ENCODE data around the gene HMCN1. TPM values are rescaled to one million over a fixed set of nuclear protein-coding genes. Genes with fewer than 3 reads are reported as not detected.

HMCN1 gene
- total RNA-seq, 1 experiment from 2014 or later = 0.31 TPM

GRCh38 chr1:186066411-186066810 is 332.2 kb downstream of the HMCN1 start:
- H3K79me2 ChIP-seq (ENCODE audit: low read depth) = no peaks in the 10 kb centered on the region
- H3K27ac ChIP-seq = no peak overlapping the region
- no peak overlapping the region for H2AFZ ChIP-seq
- no peak for DNase-seq
- no peaks in the 10 kb centered on the region for H3K27me3 ChIP-seq (ENCODE audit: insufficient read depth, low read depth)
- no TSS peak for BruUV-seq (replicated peaks)
- ChIA-PET CTCF (no interaction called here), POLR2A (ENCODE audit: unreplicated experiment) (no interaction called here)
- TF ChIP-seq EZH2 (IDR thresholded peaks at IDR 0.05; ENCODE audit: low read depth) (no peak), CTCF (conservative IDR thresholded peaks at IDR 0.05) (no peak)
- H3K4me2 ChIP-seq = no peak overlapping the region
- no peaks in the 10 kb centered on the region for H3F3A ChIP-seq (ENCODE audit: insufficient read depth, low read depth)
- no peaks in the 10 kb centered on the region for H3K4me1 ChIP-seq (replicated peaks; ENCODE audit: insufficient read depth)
- intact Hi-C loops (cut with micrococcal nuclease; ENCODE audit: unreplicated experiment) = no loop called here
- no peaks in the 10 kb centered on the region for H3K36me3 ChIP-seq (ENCODE audit: low read depth)
- H3K9me2 ChIP-seq (ENCODE audit: insufficient read depth) = no peaks in the 10 kb centered on the region
- no peak overlapping the region for H3K4me3 ChIP-seq
- no peaks in the 10 kb centered on the region for H3K9me3 ChIP-seq (ENCODE audit: insufficient read depth, low read depth)
- no peaks in the 10 kb centered on the region for H4K20me1 ChIP-seq (ENCODE audit: insufficient read depth)

- no peaks in the 10 kb centered on the region for H3K79me2 ChIP-seq (ENCODE audit: low read depth)
- no peak overlapping the region for H3K27ac ChIP-seq
- H3K36me3 ChIP-seq (ENCODE audit: low read depth) = no peaks in the 10 kb centered on the region
- H3K9me2 ChIP-seq (ENCODE audit: insufficient read depth) = no peaks in the 10 kb centered on the region
- H3K4me2 ChIP-seq = no peak overlapping the region
- H3K4me3 ChIP-seq = no peak overlapping the region
- no peaks in the 10 kb centered on the region for H3K9me3 ChIP-seq (ENCODE audit: insufficient read depth, low read depth)
- no TSS peak for BruUV-seq (replicated peaks)
- no peak for DNase-seq
- POLR2A ChIA-PET (ENCODE audit: unreplicated experiment) = no interaction called here
- no peaks in the 10 kb centered on the region for H3F3A ChIP-seq (ENCODE audit: insufficient read depth, low read depth)
- intact Hi-C loops (cut with micrococcal nuclease; ENCODE audit: unreplicated experiment) = no loop called here
- H2AFZ ChIP-seq = no peak overlapping the region
- CTCF ChIA-PET = no interaction called here
- TF ChIP-seq CTCF (conservative IDR thresholded peaks at IDR 0.05) = no peak
- TF ChIP-seq EZH2 (IDR thresholded peaks at IDR 0.05; ENCODE audit: low read depth) = no peak
- no peaks in the 10 kb centered on the region for H3K27me3 ChIP-seq (ENCODE audit: insufficient read depth, low read depth)
- no peaks in the 10 kb centered on the region for H3K4me1 ChIP-seq (replicated peaks; ENCODE audit: insufficient read depth)
- no peaks in the 10 kb centered on the region for H4K20me1 ChIP-seq (ENCODE audit: insufficient read depth)
These were observed 339.5 kb downstream of the HMCN1 start for GRCh38 chr1:186073697-186074096.

- Histone ChIP-seq H3F3A (ENCODE audit: insufficient read depth, low read depth) (no peaks in the 10 kb centered on the region), H3K4me2 (no peak overlapping the region), H4K20me1 (ENCODE audit: insufficient read depth) (no peaks in the 10 kb centered on the region), H3K79me2 (ENCODE audit: low read depth) (no peaks in the 10 kb centered on the region), H3K4me1 (replicated peaks; ENCODE audit: insufficient read depth) (no peaks in the 10 kb centered on the region), H3K9me3 (ENCODE audit: insufficient read depth, low read depth) (no peaks in the 10 kb centered on the region), H3K27ac (no peak overlapping the region), H2AFZ (no peak overlapping the region), H3K27me3 (ENCODE audit: insufficient read depth, low read depth) (no peaks in the 10 kb centered on the region), H3K4me3 (no peak overlapping the region), H3K36me3 (ENCODE audit: low read depth) (no peaks in the 10 kb centered on the region), H3K9me2 (ENCODE audit: insufficient read depth) (no peaks in the 10 kb centered on the region)
- ChIA-PET CTCF (no interaction called here), POLR2A (ENCODE audit: unreplicated experiment) (interaction anchor here (0.6 kb wide), 1 partner anchor 256 kb away, joined by 4 read pairs; no protein-coding TSS in a partner anchor)
- intact Hi-C loops (cut with micrococcal nuclease; ENCODE audit: unreplicated experiment) = no loop called here
- TF ChIP-seq CTCF (conservative IDR thresholded peaks at IDR 0.05) (no peak), EZH2 (IDR thresholded peaks at IDR 0.05; ENCODE audit: low read depth) (no peak)
- no TSS peak for BruUV-seq (replicated peaks)
- DNase-seq = no peak
These were observed 341.8 kb downstream of the HMCN1 start for GRCh38 chr1:186076006-186076405.
